HCEC 1CT (cell line): ENCODE measurements around the gene APP.
"Not testable (repeated sequence)": the region's sequence is repeated elsewhere in the genome, so short reads cannot be mapped to it uniquely, and the experiment has no call there.

ENCODE experiments used
- DNase-seq: peaks from one replicate; pipeline ENCODE4 v3.0.0-alpha.2; 2017

APP gene

GRCh38 chr21:25934771-25935224 is 235.8 kb downstream of the APP start:
- peak; percentile 98 for DNase-seq

- peak; percentile 42 for DNase-seq
Measured at GRCh38 chr21:25934130-25934529, 236.4 kb downstream of the APP start.

- no peak for DNase-seq
Measured at GRCh38 chr21:25931765-25932164, 238.8 kb downstream of the APP start.

GRCh38 chr21:25929856-25930520 is 240.6 kb downstream of the APP start:
- DNase-seq: peak; percentile 25

GRCh38 chr21:25927195-25927880 is 243.2 kb downstream of the APP start:
- no peak for DNase-seq

- DNase-seq: no peak
Measured at GRCh38 chr21:25925936-25926335, 244.6 kb downstream of the APP start.

GRCh38 chr21:25925064-25925800 is 245.3 kb downstream of the APP start:
- DNase-seq: no peak

- DNase-seq: not testable (repeated sequence)
Measured at GRCh38 chr21:25918152-25918551, 252.4 kb downstream of the APP start.

GRCh38 chr21:25916226-25916625 is 254.3 kb downstream of the APP start:
- no peak for DNase-seq

GRCh38 chr21:25913479-25913878 is 257.1 kb downstream of the APP start:
- DNase-seq: no peak

GRCh38 chr21:25912402-25912746 is 258.2 kb downstream of the APP start:
- no peak for DNase-seq

GRCh38 chr21:25911730-25912401 is 258.7 kb downstream of the APP start:
- DNase-seq: no peak

- DNase-seq: no peak
Measured at GRCh38 chr21:25910809-25911208, 259.8 kb downstream of the APP start.

- no peak for DNase-seq
Measured at GRCh38 chr21:25909341-25909740, 261.2 kb downstream of the APP start.

- DNase-seq: no peak
Measured at GRCh38 chr21:25908495-25908894, 262.1 kb downstream of the APP start.

- DNase-seq: no peak
Measured at GRCh38 chr21:25907573-25908275, 262.8 kb downstream of the APP start.

GRCh38 chr21:25906587-25906986 is 264.0 kb downstream of the APP start:
- no peak for DNase-seq

GRCh38 chr21:25905126-25905525 is 265.4 kb downstream of the APP start:
- no peak for DNase-seq

GRCh38 chr21:25904044-25904695 is 266.4 kb downstream of the APP start:
- no peak for DNase-seq

GRCh38 chr21:25903607-25904006 is 267.0 kb downstream of the APP start:
- DNase-seq: no peak

GRCh38 chr21:25901330-25901979 is 269.1 kb downstream of the APP start:
- DNase-seq: peak; percentile 38

- no peak for DNase-seq
Measured at GRCh38 chr21:25898671-25899070, 271.9 kb downstream of the APP start.
